ENCODE measurements around the gene APOE. TPM values are rescaled to one million over a fixed set of nuclear protein-coding genes. Genes with fewer than 3 reads are reported as not detected.

The APOE gene
- total and polyA plus RNA-seq, 2 of the 13 experiments (the other 11 are each of a cell fraction or from before 2014, with no cell fraction given) = 1,328 to 1,470 TPM

GRCh38 chr19:44954649-44955504, 49.3 kb downstream of the APOE start, which contains the start of gene CLPTM1 (continued):
- TF ChIP-seq ZSCAN21 (CRISPR knock-in tag; IDR thresholded peaks at IDR 0.05; ENCODE audit: borderline replicate concordance) (no peak), LBX2 (CRISPR knock-in tag; IDR thresholded peaks at IDR 0.05; ENCODE audit: borderline replicate concordance) (no peak), KLF6 (CRISPR knock-in tag; IDR thresholded peaks at IDR 0.05) (0 out of 2 replicates have a peak, but pooled peaks have one; percentile 24), FOXK1 (CRISPR knock-in tag; IDR thresholded peaks at IDR 0.05; ENCODE audit: borderline replicate concordance, low read depth) (peak; percentile 24; the same call in 1 of the 2 replicates), PHF5A (CRISPR knock-in tag; IDR thresholded peaks at IDR 0.05; ENCODE audit: low read depth, unreplicated experiment) (no peak), ZNF550 (CRISPR knock-in tag; IDR thresholded peaks at IDR 0.05; ENCODE audit: borderline replicate concordance) (no peak), ZNF674 (CRISPR knock-in tag; IDR thresholded peaks at IDR 0.05; ENCODE audit: low read depth) (no peak), ZNF496 (CRISPR knock-in tag; IDR thresholded peaks at IDR 0.05; ENCODE audit: insufficient replicate concordance) (no peak), ZNF574 (CRISPR knock-in tag; IDR thresholded peaks at IDR 0.05) (peak; percentile 62), ZNF557 (CRISPR knock-in tag; IDR thresholded peaks at IDR 0.05) (0 out of 2 replicates have a peak, but pooled peaks have one; percentile 80), TCF12 (IDR thresholded peaks at IDR 0.05) (no peak), TCF12 (CRISPR knock-in tag; IDR thresholded peaks at IDR 0.05) (peak; percentile 74; the same call in 1 of the 2 replicates), REXO4 (CRISPR knock-in tag; IDR thresholded peaks at IDR 0.05; ENCODE audit: borderline replicate concordance) (no peak), TFE3 (CRISPR knock-in tag; IDR thresholded peaks at IDR 0.05) (no peak), ZNF678 (CRISPR knock-in tag; IDR thresholded peaks at IDR 0.05) (no peak), ZNF850 (CRISPR knock-in tag; conservative IDR thresholded peaks at IDR 0.05) (no peak), E2F1 (CRISPR knock-in tag; IDR thresholded peaks at IDR 0.05) (no peak), CHD4 (IDR thresholded peaks at IDR 0.05; ENCODE audit: borderline replicate concordance, low read length) (no peak), ZNF879 (CRISPR knock-in tag; IDR thresholded peaks at IDR 0.05) (peak; percentile 59; the same call in 1 of the 2 replicates), TP53 (CRISPR knock-in tag; conservative IDR thresholded peaks at IDR 0.05) (0 out of 2 replicates have a peak, but pooled peaks have one; percentile 46), CEBPB (IDR thresholded peaks at IDR 0.05; ENCODE audit: borderline replicate concordance, low read depth, low read length) (no peak; the same call in 1 of the 2 replicates), IRX3 (CRISPR knock-in tag; IDR thresholded peaks at IDR 0.05; ENCODE audit: borderline replicate concordance, low read depth) (0 out of 2 replicates have a peak, but pooled peaks have one; percentile 63), MXI1 (IDR thresholded peaks at IDR 0.05; ENCODE audit: borderline replicate concordance, low read depth, low read length) (peak; percentile 83; the same call in 2 of the 3 replicates), ZNF383 (CRISPR knock-in tag; IDR thresholded peaks at IDR 0.05; ENCODE audit: borderline replicate concordance) (no peak)

Data from HepG2 (cell line).